ENCODE measurements around the gene TSPAN5. TPM values are rescaled to one million over a fixed set of nuclear protein-coding genes. Genes with fewer than 3 reads are reported as not detected.

Gene TSPAN5
- total RNA-seq, 1 experiment from 2014 or later = 18.5 TPM

DNA sequence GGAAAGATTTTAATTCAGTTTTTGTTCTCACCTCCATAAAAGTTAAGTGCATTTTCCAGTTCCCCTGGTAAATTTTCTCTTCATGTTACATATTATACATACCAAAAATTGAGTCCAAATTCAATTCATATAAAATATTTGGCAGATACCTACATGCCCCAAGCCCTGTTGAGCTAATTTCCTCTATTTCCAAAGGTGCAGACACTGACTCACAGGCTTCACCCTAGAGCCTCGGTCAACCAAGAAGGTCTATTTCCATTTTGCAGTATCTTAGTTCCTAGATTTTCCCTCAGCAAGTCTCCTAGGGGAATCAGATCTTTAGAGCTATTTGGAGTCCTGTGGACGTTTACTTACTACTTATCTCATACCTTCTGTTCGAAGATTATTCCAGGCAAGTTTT is 174.4 kb downstream of the TSPAN5 start:
- TF ChIP-seq, protein P1, sequence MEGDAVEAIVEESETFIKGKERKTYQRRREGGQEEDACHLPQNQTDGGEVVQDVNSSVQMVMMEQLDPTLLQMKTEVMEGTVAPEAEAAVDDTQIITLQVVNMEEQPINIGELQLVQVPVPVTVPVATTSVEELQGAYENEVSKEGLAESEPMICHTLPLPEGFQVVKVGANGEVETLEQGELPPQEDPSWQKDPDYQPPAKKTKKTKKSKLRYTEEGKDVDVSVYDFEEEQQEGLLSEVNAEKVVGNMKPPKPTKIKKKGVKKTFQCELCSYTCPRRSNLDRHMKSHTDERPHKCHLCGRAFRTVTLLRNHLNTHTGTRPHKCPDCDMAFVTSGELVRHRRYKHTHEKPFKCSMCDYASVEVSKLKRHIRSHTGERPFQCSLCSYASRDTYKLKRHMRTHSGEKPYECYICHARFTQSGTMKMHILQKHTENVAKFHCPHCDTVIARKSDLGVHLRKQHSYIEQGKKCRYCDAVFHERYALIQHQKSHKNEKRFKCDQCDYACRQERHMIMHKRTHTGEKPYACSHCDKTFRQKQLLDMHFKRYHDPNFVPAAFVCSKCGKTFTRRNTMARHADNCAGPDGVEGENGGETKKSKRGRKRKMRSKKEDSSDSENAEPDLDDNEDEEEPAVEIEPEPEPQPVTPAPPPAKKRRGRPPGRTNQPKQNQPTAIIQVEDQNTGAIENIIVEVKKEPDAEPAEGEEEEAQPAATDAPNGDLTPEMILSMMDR (IDR thresholded peaks at IDR 0.05; ENCODE audit: unreplicated experiment) = no peak
- intact Hi-C loops (cut with micrococcal nuclease) = loop anchor here (5.0 kb wide), 1 partner anchor 178 kb away; no protein-coding TSS in a partner anchor
- Mint-ChIP-seq H3K4me3 (ENCODE audit: unreplicated experiment) (peak overlapping the region; percentile 14), H3K27ac (ENCODE audit: low read depth, unreplicated experiment) (peak overlapping the region; percentile 95), H3K27me3 (ENCODE audit: insufficient read depth, unreplicated experiment) (no peaks in the 10 kb centered on the region), H3K36me3 (ENCODE audit: insufficient read depth, unreplicated experiment) (peaks cover 5% of the 10 kb centered on the region), H3K4me1 (ENCODE audit: insufficient read depth, unreplicated experiment) (peaks cover 28% of the 10 kb centered on the region), H3K9me3 (ENCODE audit: unreplicated experiment) (no peaks in the 10 kb centered on the region)
- POLR2A ChIA-PET = interaction anchor here (1.1 kb wide), 1 partner anchor 9 kb away, joined by 5 read pairs; no protein-coding TSS in a partner anchor
- BruUV-seq (replicated peaks) = no TSS peak
- CTCF ChIA-PET = interaction anchor here (0.8 to 2.6 kb wide), 2 partner anchors 16 to 55 kb away, joined by 3 to 12 read pairs; no protein-coding TSS in a partner anchor
- DNase-seq (ENCODE audit: unreplicated experiment) = peak; percentile 65

DNA sequence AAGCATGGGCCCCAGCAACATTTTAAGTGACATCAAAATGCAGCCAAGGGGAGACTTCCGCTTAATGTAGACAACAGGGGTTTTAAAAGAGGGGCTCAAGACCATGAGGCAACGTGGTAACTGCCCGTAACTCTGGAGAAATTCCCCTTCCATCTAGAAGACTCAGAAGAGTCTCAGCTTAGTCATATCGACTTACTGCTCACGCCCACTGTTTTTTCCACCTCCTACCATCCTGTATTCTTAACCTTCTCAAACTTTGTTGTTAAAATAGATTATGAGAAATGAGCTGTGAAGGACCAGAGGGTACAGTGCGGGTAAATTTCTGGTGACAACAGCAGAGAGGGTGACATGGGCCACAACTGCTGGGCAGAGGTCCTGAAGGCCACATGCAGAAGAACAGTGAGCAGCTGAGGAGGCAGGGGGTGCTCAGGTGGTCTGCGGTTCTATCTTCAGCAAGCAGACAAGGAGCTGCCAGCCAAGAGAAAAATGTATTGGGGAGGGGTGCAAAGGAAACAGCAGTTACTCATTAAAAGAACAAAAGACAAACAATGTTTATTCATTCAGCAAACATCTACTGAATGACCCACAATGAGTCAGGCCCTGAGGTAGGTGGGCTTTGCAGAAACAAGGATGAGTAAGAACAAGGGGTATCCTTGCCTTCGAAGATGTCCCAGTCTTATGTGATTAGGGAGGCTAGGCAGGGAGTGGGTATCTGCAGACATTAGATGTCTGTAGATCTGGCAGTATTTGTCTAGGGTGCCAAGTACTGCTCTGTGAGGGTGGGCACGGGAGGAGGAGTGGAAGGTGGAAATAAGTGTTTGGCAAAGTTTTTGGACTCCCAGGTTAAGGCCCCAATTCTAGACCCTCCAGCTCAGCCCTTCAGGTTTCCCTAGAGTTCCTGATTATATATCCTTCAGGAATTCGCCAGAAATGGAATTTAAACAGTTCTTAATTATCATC is 175.3 kb downstream of the TSPAN5 start:
- Mint-ChIP-seq H3K4me3 (ENCODE audit: unreplicated experiment) (peak overlapping the region; percentile 51), H3K27ac (ENCODE audit: low read depth, unreplicated experiment) (peak overlapping the region; percentile 95)

DNA sequence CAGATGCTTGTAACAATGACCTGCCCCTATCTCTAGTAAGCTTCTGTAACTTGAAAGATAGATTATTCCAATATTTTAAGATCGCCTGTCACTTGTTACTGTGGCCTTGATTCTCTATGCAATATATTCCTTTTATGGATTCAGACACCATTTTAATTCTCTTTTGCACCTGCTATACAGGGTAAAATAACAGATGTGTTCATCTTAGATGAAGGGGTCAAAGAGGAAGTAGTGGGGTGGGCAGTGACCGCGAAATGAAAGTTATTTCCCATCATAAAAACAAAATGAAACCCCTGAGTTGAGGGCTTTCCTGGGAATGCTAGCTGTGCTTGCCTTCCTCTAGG is 175.9 kb downstream of the TSPAN5 start:
- ChIA-PET POLR2A (interaction anchor here (0.9 kb wide), 1 partner anchor 525 kb away, joined by 3 read pairs; no protein-coding TSS in a partner anchor), CTCF (interaction anchor here (0.6 to 1.8 kb wide), 4 partner anchors 15 to 879 kb away, joined by 3 to 6 read pairs (median 4); no protein-coding TSS in a partner anchor)
- Mint-ChIP-seq H3K4me1 (ENCODE audit: insufficient read depth, unreplicated experiment) (peaks cover 28% of the 10 kb centered on the region), H3K27me3 (ENCODE audit: insufficient read depth, unreplicated experiment) (no peaks in the 10 kb centered on the region), H3K4me3 (ENCODE audit: unreplicated experiment) (peak overlapping the region; percentile 51), H3K27ac (ENCODE audit: low read depth, unreplicated experiment) (peak overlapping the region; percentile 95), H3K36me3 (ENCODE audit: insufficient read depth, unreplicated experiment) (peaks cover 5% of the 10 kb centered on the region), H3K9me3 (ENCODE audit: unreplicated experiment) (no peaks in the 10 kb centered on the region)
- TF ChIP-seq, protein P1 (IDR thresholded peaks at IDR 0.05; ENCODE audit: unreplicated experiment) = no peak
- intact Hi-C loops (cut with micrococcal nuclease) = loop anchor here (5.0 kb wide), 1 partner anchor 180 kb away; no protein-coding TSS in a partner anchor
- DNase-seq (ENCODE audit: unreplicated experiment) = no peak
- no TSS peak for BruUV-seq (replicated peaks)

More for the DNA sequence above, 175.3 kb downstream of the TSPAN5 start:
- intact Hi-C loops (cut with micrococcal nuclease) = loop anchor here (5.0 kb wide), 1 partner anchor 179 kb away; no protein-coding TSS in a partner anchor
- H3K27me3 Mint-ChIP-seq (ENCODE audit: insufficient read depth, unreplicated experiment) = no peaks in the 10 kb centered on the region
- H3K4me1 Mint-ChIP-seq (ENCODE audit: insufficient read depth, unreplicated experiment) = peaks cover 28% of the 10 kb centered on the region
- DNase-seq (ENCODE audit: unreplicated experiment) = peak; percentile 45
- ChIA-PET POLR2A (interaction anchor here (0.7 to 1.1 kb wide), 3 partner anchors 9 to 525 kb away, joined by 3 to 5 read pairs (median 4); no protein-coding TSS in a partner anchor), CTCF (interaction anchor here (0.6 to 1.8 kb wide), 4 partner anchors 15 to 878 kb away, joined by 3 to 5 read pairs (median 4); no protein-coding TSS in a partner anchor)
- no peaks in the 10 kb centered on the region for H3K9me3 Mint-ChIP-seq (ENCODE audit: unreplicated experiment)
- no TSS peak for BruUV-seq (replicated peaks)
- TF ChIP-seq, protein P1 (IDR thresholded peaks at IDR 0.05; ENCODE audit: unreplicated experiment) = no peak
- H3K36me3 Mint-ChIP-seq (ENCODE audit: insufficient read depth, unreplicated experiment) = peaks cover 5% of the 10 kb centered on the region

DNA sequence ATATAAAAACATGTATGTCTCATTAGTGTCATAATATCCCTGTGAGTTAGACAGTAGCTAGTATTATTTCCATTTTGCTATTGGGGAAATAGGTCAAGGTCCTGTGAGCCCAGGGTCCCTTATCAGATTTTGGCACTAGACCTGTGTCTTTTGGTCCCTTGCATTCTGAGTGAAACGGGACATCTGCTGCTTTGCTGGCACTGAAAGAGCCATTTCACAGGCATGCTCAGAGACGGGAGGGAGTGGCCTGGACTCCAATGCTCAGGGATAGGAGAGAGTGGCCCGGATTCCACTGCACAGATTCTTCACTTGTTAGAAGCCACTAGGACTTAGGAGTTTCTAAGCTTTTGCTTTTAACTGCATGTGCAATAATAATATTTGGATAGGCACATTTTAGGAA is 177.2 kb downstream of the TSPAN5 start:
- Mint-ChIP-seq H3K36me3 (ENCODE audit: insufficient read depth, unreplicated experiment) (peaks cover 9% of the 10 kb centered on the region), H3K4me1 (ENCODE audit: insufficient read depth, unreplicated experiment) (peaks cover 28% of the 10 kb centered on the region), H3K27me3 (ENCODE audit: insufficient read depth, unreplicated experiment) (no peaks in the 10 kb centered on the region), H3K4me3 (ENCODE audit: unreplicated experiment) (no peak overlapping the region), H3K27ac (ENCODE audit: low read depth, unreplicated experiment) (peak overlapping the region; percentile 8), H3K9me3 (ENCODE audit: unreplicated experiment) (no peaks in the 10 kb centered on the region)
- TF ChIP-seq, protein P1 (IDR thresholded peaks at IDR 0.05; ENCODE audit: unreplicated experiment) = no peak
- ChIA-PET CTCF (interaction anchor here (1.1 kb wide), 1 partner anchor 91 kb away, joined by 3 read pairs; no protein-coding TSS in a partner anchor), POLR2A (interaction anchor here (0.9 kb wide), 1 partner anchor 9 kb away, joined by 3 read pairs; no protein-coding TSS in a partner anchor)
- no TSS peak for BruUV-seq (replicated peaks)
- intact Hi-C loops (cut with micrococcal nuclease) = loop anchor here (5.0 kb wide), 1 partner anchor 181 kb away; no protein-coding TSS in a partner anchor
- DNase-seq (ENCODE audit: unreplicated experiment) = no peak

All from MCF 10A (cell line).